Stimulated activated effector memory CD8-positive, alpha-beta T cell treated with anti-CD3 and anti-CD28 coated beads, Interleukin-12 subunit alpha, Interleukin-12 subunit beta, amount 100 ng/mL, for 72 hours (primary cell): ENCODE data around the gene MFAP2.

ENCODE experiments used
- ATAC-seq: fragments of 150-1000 bp; cut with Tn5 transposase; 2 replicates; pipeline ENCODE4 v1.10.0; 2021
- DNase-seq, 2 donors: peaks; one replicate each; pipeline ENCODE4 v3.0.0; 2021 to 2022; ENCODE audit warnings: low spot score in 2 of 2
- H3K27ac Mint-ChIP-seq: one replicate; pipeline ENCODE4 v1.8.0; 2022; ENCODE audit warnings: mild to moderate bottlenecking, mixed read lengths
- H3K36me3 Mint-ChIP-seq: one replicate; pipeline ENCODE4 v1.8.0; 2022; ENCODE audit warnings: mild to moderate bottlenecking, mixed read lengths
- H3K4me1 Mint-ChIP-seq: one replicate; pipeline ENCODE4 v1.8.0; 2022; ENCODE audit warnings: mixed read lengths
- H3K4me3 Mint-ChIP-seq: one replicate; pipeline ENCODE4 v1.8.0; 2022; ENCODE audit warnings: mild to moderate bottlenecking, mixed read lengths
- H3K9me3 Mint-ChIP-seq: one replicate; pipeline ENCODE4 v1.8.0; 2022; ENCODE audit warnings: mixed read lengths

The MFAP2 gene

DNA sequence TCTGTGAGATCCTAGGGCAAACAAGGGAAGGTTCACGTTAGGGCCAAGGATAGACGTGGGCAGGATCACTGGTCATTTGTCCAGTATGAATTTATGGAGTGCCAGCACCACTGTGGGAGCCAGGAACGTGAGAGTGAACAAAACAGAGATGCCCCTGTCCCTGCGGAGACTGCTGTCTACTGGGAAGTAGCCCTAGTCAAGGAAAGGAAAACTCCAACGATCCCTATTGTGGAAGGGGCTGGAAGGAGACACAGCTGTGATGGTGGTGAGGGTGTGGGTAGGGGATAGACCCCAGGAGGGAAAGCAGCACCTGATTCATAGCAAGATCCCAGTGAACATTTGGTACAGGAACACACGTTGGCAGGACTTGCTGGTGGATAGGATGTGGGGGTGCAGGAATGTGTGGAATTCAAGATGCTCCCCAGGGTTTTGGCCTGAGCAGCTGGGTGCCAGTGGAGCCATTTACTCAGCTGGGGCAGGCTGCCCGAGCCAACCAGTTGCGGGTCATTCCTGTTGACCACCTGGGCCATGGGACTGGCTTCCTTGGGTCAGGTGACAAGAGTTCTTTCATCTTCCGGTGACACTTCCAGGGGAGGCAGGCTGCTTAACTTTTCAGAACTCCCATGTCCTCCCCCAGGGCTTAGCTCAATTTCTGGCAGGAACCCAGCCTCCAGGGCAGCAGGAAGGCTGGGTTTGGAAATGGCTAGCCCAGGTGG is 32.5 kb upstream of the MFAP2 start:
- Mint-ChIP-seq H3K4me3 (peak overlapping the region; percentile 79), H3K36me3 (peaks cover 12% of the 10 kb centered on the region), H3K27ac (no peak overlapping the region), H3K4me1 (peaks cover 29% of the 10 kb centered on the region), H3K9me3 (no peaks in the 10 kb centered on the region)
- DNase-seq (no peak), ATAC-seq (no peak)

GRCh38 chr1:17011439-17012307 is 31.3 kb upstream of the MFAP2 start, which contains the start of gene ATP13A2:
TSS of gene ATP13A2 (minus strand) at chr1:17011928. CDS start at chr1:17011738, 190 bp downstream.
- ATAC-seq: peak; percentile 99
- Mint-ChIP-seq H3K4me1 (peaks cover 29% of the 10 kb centered on the region), H3K36me3 (no peaks in the 10 kb centered on the region), H3K27ac (peak within 1 kb of the TSS; percentile 67), H3K9me3 (no peaks in the 10 kb centered on the region), H3K4me3 (peak within 1 kb of the TSS; percentile 79)
- peak; percentile 76 to 89 for DNase-seq

- peak overlapping the region; percentile 67 for H3K27ac Mint-ChIP-seq
- no peaks in the 10 kb centered on the region for H3K36me3 Mint-ChIP-seq
- H3K9me3 Mint-ChIP-seq: no peaks in the 10 kb centered on the region
- H3K4me3 Mint-ChIP-seq: peak overlapping the region; percentile 79
- no peak for ATAC-seq
- DNase-seq: peak in 1 of 2 donors; percentile 54
- H3K4me1 Mint-ChIP-seq: peaks cover 29% of the 10 kb centered on the region
Observed at GRCh38 chr1:17011092-17011438, 30.6 kb upstream of the MFAP2 start.

DNA sequence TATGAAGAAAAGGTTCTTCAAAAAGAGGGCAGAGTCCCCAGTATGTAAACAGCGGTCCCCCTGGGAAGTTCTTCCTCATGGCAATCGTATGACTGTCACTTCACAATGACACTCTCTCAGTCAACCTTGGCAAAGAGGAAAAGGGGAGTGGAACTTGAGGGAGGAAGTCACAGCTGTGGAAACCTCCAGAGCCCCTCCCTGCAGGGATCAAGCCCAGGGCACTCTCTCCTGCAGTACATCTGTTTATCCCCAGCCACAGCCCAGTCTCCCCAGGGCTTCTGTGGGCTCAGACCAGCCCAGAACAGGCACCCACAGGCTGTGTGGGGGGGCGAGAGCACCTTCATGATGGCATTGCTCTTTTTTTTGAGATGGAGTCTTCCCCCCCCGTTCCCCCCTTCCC is 29.3 kb upstream of the MFAP2 start:
- ATAC-seq: no peak
- no peak for DNase-seq
- no peaks in the 10 kb centered on the region for H3K36me3 Mint-ChIP-seq
- H3K4me1 Mint-ChIP-seq: peaks cover 29% of the 10 kb centered on the region
- H3K9me3 Mint-ChIP-seq: no peaks in the 10 kb centered on the region
- no peak overlapping the region for H3K27ac Mint-ChIP-seq
- peak overlapping the region; percentile 79 for H3K4me3 Mint-ChIP-seq

GRCh38 chr1:17008208-17008855 is 27.9 kb upstream of the MFAP2 start:
- Mint-ChIP-seq H3K9me3 (no peaks in the 10 kb centered on the region), H3K27ac (no peak overlapping the region), H3K4me1 (peaks cover 29% of the 10 kb centered on the region), H3K4me3 (no peak overlapping the region), H3K36me3 (peaks cover 12% of the 10 kb centered on the region)
- DNase-seq (no peak), ATAC-seq (no peak)

DNA sequence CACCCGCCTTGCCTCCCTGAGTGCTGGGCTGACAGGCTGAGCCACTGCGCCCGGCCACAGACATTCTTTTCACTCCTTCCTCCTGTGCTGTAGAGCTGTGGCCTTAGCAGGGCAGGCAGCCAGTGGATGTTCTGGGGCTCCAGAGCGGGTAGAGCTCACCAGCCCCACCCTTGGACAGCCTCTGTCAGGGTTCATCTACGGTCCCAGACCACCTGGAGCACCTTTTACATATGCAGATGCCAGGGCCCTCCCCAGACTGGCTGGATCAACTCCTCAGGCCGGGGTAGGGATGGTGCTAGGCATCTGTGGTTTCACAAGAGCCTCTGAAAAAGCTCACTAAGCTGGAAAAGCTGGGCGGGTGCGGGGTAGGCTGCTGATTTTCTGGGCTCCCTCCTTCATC is 26.7 kb upstream of the MFAP2 start:
- no peak for ATAC-seq
- Mint-ChIP-seq H3K27ac (peak overlapping the region; percentile 56), H3K36me3 (peaks cover 12% of the 10 kb centered on the region), H3K9me3 (no peaks in the 10 kb centered on the region), H3K4me1 (peaks cover 21% of the 10 kb centered on the region), H3K4me3 (no peak overlapping the region)
- DNase-seq: no peak

GRCh38 chr1:17005365-17005740 is 24.9 kb upstream of the MFAP2 start:
- Mint-ChIP-seq H3K9me3 (no peaks in the 10 kb centered on the region), H3K4me3 (no peak overlapping the region), H3K36me3 (peaks cover 27% of the 10 kb centered on the region), H3K4me1 (peaks cover 10% of the 10 kb centered on the region), H3K27ac (no peak overlapping the region)
- DNase-seq: no peak
- ATAC-seq: no peak

GRCh38 chr1:17004466-17005364 is 24.3 kb upstream of the MFAP2 start:
- DNase-seq (no peak), ATAC-seq (no peak)
- H3K9me3 Mint-ChIP-seq: no peaks in the 10 kb centered on the region
- H3K27ac Mint-ChIP-seq: peak overlapping the region; percentile 74
- peaks cover 31% of the 10 kb centered on the region for H3K36me3 Mint-ChIP-seq
- no peak overlapping the region for H3K4me3 Mint-ChIP-seq
- H3K4me1 Mint-ChIP-seq: peaks cover 5% of the 10 kb centered on the region

- Mint-ChIP-seq H3K4me1 (no peaks in the 10 kb centered on the region), H3K4me3 (no peak overlapping the region), H3K27ac (no peak overlapping the region), H3K36me3 (peaks cover 52% of the 10 kb centered on the region), H3K9me3 (no peaks in the 10 kb centered on the region)
- DNase-seq (no peak), ATAC-seq (no peak)
Observed at GRCh38 chr1:17002524-17002902, 22.1 kb upstream of the MFAP2 start.

DNA sequence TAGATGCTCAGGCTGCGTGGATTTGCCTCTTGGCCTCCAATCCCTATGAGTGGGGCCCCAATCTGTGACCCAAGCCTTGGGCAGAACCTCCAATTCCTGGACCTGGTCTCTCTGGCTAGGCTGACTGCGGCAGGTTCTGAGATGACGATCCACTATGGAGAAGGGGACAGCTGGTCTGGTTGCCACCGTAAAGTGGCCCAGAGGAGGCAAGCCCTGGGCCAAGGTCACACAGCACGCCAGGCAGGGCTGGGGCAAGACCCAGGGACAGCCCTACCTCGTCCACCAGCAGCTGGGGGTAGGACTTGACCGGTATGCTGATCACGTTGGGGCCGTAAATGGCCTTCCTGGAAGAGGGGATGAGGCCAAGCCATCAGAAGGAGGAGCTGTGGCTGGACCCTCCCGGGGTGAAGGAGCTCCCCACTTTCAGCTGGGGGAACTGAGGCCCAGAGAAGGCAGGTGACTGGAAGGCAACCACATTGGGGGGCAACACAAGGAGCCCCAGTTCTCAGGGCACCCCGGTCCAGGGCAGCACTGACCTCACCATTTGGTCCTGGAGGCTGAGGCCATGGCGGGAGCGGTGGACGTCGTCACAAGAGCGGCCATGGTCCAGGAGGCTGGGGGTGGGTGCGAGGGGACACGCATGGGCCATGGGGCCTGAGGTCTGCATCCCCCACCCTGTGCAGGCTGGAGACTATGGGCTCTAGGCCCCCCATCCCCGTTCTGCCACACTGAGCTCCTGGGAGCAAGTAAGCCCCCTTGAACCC is 21.5 kb upstream of the MFAP2 start:
- H3K9me3 Mint-ChIP-seq: no peaks in the 10 kb centered on the region
- no peak for DNase-seq
- no peak for ATAC-seq
- H3K27ac Mint-ChIP-seq: no peak overlapping the region
- H3K36me3 Mint-ChIP-seq: peaks cover 58% of the 10 kb centered on the region
- H3K4me3 Mint-ChIP-seq: no peak overlapping the region
- H3K4me1 Mint-ChIP-seq: no peaks in the 10 kb centered on the region

DNA sequence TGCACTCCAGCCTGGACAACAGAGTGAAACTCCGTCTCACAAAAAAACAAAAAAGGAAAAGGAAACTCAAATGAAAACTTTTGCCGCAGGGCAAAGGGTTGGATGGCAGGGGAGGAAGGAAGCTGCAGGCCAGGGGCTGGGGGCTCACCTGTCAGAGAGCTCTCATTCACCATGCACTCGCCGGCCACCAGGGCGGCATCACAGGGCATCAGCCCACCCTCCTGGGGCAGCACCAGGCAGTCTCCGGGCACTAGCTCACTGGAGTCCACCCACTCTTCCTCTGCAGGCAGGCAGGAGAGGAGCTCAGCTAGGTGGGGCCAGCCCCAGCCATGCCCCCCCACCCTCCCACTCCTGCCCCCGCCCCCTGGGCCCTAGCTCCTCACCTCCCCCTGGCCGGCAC is 19.4 kb upstream of the MFAP2 start:
- Mint-ChIP-seq H3K4me3 (no peak overlapping the region), H3K9me3 (no peaks in the 10 kb centered on the region), H3K4me1 (no peaks in the 10 kb centered on the region), H3K36me3 (peaks cover 74% of the 10 kb centered on the region), H3K27ac (no peak overlapping the region)
- DNase-seq: no peak
- ATAC-seq: no peak

GRCh38 chr1:16998589-16998988 is 18.2 kb upstream of the MFAP2 start:
- Mint-ChIP-seq H3K27ac (no peak overlapping the region), H3K9me3 (no peaks in the 10 kb centered on the region), H3K36me3 (peaks cover 65% of the 10 kb centered on the region), H3K4me3 (no peak overlapping the region), H3K4me1 (no peaks in the 10 kb centered on the region)
- no peak for ATAC-seq
- DNase-seq: no peak

DNA sequence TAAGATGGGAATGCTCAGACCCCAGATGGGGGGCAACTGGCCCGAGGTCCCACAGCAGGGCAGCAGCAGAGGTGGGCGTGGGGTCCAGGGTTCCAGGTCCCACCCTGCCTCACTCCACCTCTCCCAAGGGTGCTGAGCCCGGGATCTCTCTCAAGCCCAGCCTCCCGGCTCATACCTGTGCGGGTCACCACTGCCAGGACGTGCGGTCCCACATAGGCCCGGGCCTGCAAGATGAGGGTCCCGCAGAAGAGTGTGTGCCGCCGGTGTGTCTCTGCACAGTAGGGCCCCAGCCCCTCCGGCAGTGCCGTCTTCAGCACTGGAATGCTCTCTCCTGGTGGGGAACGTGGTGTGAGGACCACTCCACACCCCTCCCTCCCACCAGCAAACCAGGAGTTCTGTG is 16.4 kb upstream of the MFAP2 start:
- no peak for DNase-seq
- Mint-ChIP-seq H3K4me3 (no peak overlapping the region), H3K27ac (no peak overlapping the region), H3K4me1 (no peaks in the 10 kb centered on the region), H3K36me3 (peaks cover 60% of the 10 kb centered on the region), H3K9me3 (no peaks in the 10 kb centered on the region)
- no peak for ATAC-seq

- no peak overlapping the region for H3K4me3 Mint-ChIP-seq
- DNase-seq: no peak
- H3K4me1 Mint-ChIP-seq: no peaks in the 10 kb centered on the region
- H3K36me3 Mint-ChIP-seq: peaks cover 49% of the 10 kb centered on the region
- no peak overlapping the region for H3K27ac Mint-ChIP-seq
- no peak for ATAC-seq
- no peaks in the 10 kb centered on the region for H3K9me3 Mint-ChIP-seq
Observed at GRCh38 chr1:16993521-16994038, 13.2 kb upstream of the MFAP2 start.
